Measurements from ENCODE around the gene SSX2IP. TPM values are rescaled to one million over a fixed set of nuclear protein-coding genes. Genes with fewer than 3 reads are reported as not detected.
"Not testable (repeated sequence)": the region's sequence is repeated elsewhere in the genome, so short reads cannot be mapped to it uniquely, and the experiment has no call there.

SSX2IP gene
- total and polyA plus RNA-seq, 2 experiments from 2014 or later, result 23.2 to 28.4 TPM

GRCh38 chr1:84722794-84723193 is 32.5 kb upstream of the SSX2IP start:
- TF ChIP-seq ZNF331 (CRISPR knock-in tag; IDR thresholded peaks at IDR 0.05; ENCODE audit: low read depth), result no peak
- Histone ChIP-seq H3K4me1 (ENCODE audit: insufficient read depth) (peaks cover 24% of the 10 kb centered on the region; the same call in 1 of the 2 replicates), H3K4me2 (no peak overlapping the region), H3F3A (replicated peaks; ENCODE audit: low read depth) (no peaks in the 10 kb centered on the region), H3K36me3 (ENCODE audit: insufficient read depth) (no peaks in the 10 kb centered on the region), H4K20me1 (replicated peaks; ENCODE audit: insufficient read depth) (no peaks in the 10 kb centered on the region), H3K27ac (ENCODE audit: low read depth) (no peak overlapping the region), H3K4me3 (no peak overlapping the region), H3K9me2 (ENCODE audit: insufficient read depth) (no peaks in the 10 kb centered on the region), H3K27me3 (ENCODE audit: insufficient read depth) (no peaks in the 10 kb centered on the region), H2AFZ (no peak overlapping the region), H3K79me2 (replicated peaks; ENCODE audit: insufficient read depth) (no peaks in the 10 kb centered on the region)
- ATAC-seq (no peak), DNase-seq (ENCODE audit: low spot score) (no peak)
- no peak overlapping the region for H3K27ac Mint-ChIP-seq
- no peak overlapping the region for H3K4me3 Mint-ChIP-seq
- no peaks in the 10 kb centered on the region for H3K9me3 Mint-ChIP-seq
- H3K36me3 Mint-ChIP-seq (ENCODE audit: low read depth), result no peaks in the 10 kb centered on the region
- peaks cover 24% of the 10 kb centered on the region for H3K4me1 Mint-ChIP-seq
- peaks cover 5% of the 10 kb centered on the region for H3K27me3 Mint-ChIP-seq (ENCODE audit: insufficient read depth, low read depth, poor library complexity)

GRCh38 chr1:84721872-84722271 is 31.6 kb upstream of the SSX2IP start:
- not testable (repeated sequence) for H3K27me3 Mint-ChIP-seq (ENCODE audit: insufficient read depth, low read depth, poor library complexity)

GRCh38 chr1:84721152-84721551 is 30.9 kb upstream of the SSX2IP start:
- Histone ChIP-seq H3K4me3 (no peak overlapping the region), H3K79me2 (replicated peaks; ENCODE audit: insufficient read depth) (no peaks in the 10 kb centered on the region), H3F3A (replicated peaks; ENCODE audit: low read depth) (no peaks in the 10 kb centered on the region), H3K4me2 (no peak overlapping the region), H3K27ac (ENCODE audit: low read depth) (no peak overlapping the region), H3K27me3 (ENCODE audit: insufficient read depth) (no peaks in the 10 kb centered on the region), H4K20me1 (replicated peaks; ENCODE audit: insufficient read depth) (no peaks in the 10 kb centered on the region), H2AFZ (no peak overlapping the region), H3K9me2 (ENCODE audit: insufficient read depth) (no peaks in the 10 kb centered on the region), H3K4me1 (ENCODE audit: insufficient read depth) (peaks cover 14% of the 10 kb centered on the region; the same call in 1 of the 2 replicates), H3K36me3 (ENCODE audit: insufficient read depth) (no peaks in the 10 kb centered on the region)
- Mint-ChIP-seq H3K27me3 (ENCODE audit: insufficient read depth, low read depth, poor library complexity) (peaks cover 5% of the 10 kb centered on the region), H3K4me3 (no peak overlapping the region), H3K9me3 (no peaks in the 10 kb centered on the region), H3K4me1 (peaks cover 16% of the 10 kb centered on the region), H3K36me3 (ENCODE audit: low read depth) (no peaks in the 10 kb centered on the region), H3K27ac (no peak overlapping the region)
- DNase-seq (ENCODE audit: low spot score), result no peak
- no peak for ATAC-seq
- TF ChIP-seq EZH2phosphoT487 (IDR thresholded peaks at IDR 0.05; ENCODE audit: unreplicated experiment), result no peak
- no peak for TF ChIP-seq STAT1 (IDR thresholded peaks at IDR 0.05; ENCODE audit: unreplicated experiment)
- TF ChIP-seq CREB1 (CRISPR knock-in tag; IDR thresholded peaks at IDR 0.05; ENCODE audit: low read depth), result no peak
- TF ChIP-seq ETS1 (IDR thresholded peaks at IDR 0.05), result no peak
- TF ChIP-seq ZNF462 (CRISPR knock-in tag; IDR thresholded peaks at IDR 0.05), result no peak
- TF ChIP-seq ZNF331 (CRISPR knock-in tag; IDR thresholded peaks at IDR 0.05; ENCODE audit: low read depth), result no peak
- no peak for TF ChIP-seq ZNF114 (CRISPR knock-in tag; IDR thresholded peaks at IDR 0.05)
- TF ChIP-seq EZH2 (IDR thresholded peaks at IDR 0.05; ENCODE audit: low read depth, unreplicated experiment), result no peak

More at GRCh38 chr1:84721872-84722271, 31.6 kb upstream of the SSX2IP start:
- DNase-seq (ENCODE audit: low spot score); H3K4me3 Mint-ChIP-seq; H3K27ac ChIP-seq (ENCODE audit: low read depth); H3F3A ChIP-seq (replicated peaks; ENCODE audit: low read depth); H4K20me1 ChIP-seq (replicated peaks; ENCODE audit: insufficient read depth); H2AFZ ChIP-seq; H3K27me3 ChIP-seq (ENCODE audit: insufficient read depth); H3K9me3 Mint-ChIP-seq; ATAC-seq; H3K4me2 ChIP-seq; H3K9me2 ChIP-seq (ENCODE audit: insufficient read depth); H3K27ac Mint-ChIP-seq; H3K79me2 ChIP-seq (replicated peaks; ENCODE audit: insufficient read depth); H3K4me3 ChIP-seq; H3K36me3 ChIP-seq (ENCODE audit: insufficient read depth); H3K36me3 Mint-ChIP-seq (ENCODE audit: low read depth): not testable (repeated sequence)
- H3K4me1 Mint-ChIP-seq, result peaks cover 16% of the 10 kb centered on the region
- peaks cover 15% of the 10 kb centered on the region; the same call in 1 of the 2 replicates for H3K4me1 ChIP-seq (ENCODE audit: insufficient read depth)
